IPS-NIHi11 (cell line): Measurements from ENCODE around the gene PPM1L.
"Not testable (repeated sequence)": the region's sequence is repeated elsewhere in the genome, so short reads cannot be mapped to it uniquely, and the experiment has no call there.

Source experiments
- DNase-seq: peaks from one replicate; pipeline ENCODE4 v3.0.0; 2012; ENCODE audit warnings: mixed read lengths, low spot score

The PPM1L gene

GRCh38 chr3:160987982-160988964, 232.2 kb downstream of the PPM1L start:
- no peak for DNase-seq

- DNase-seq, result no peak
Observed at GRCh38 chr3:160990446-160990845, 234.4 kb downstream of the PPM1L start.

- DNase-seq, result no peak
Observed at GRCh38 chr3:160992712-160993111, 236.7 kb downstream of the PPM1L start.

- no peak for DNase-seq
Observed at GRCh38 chr3:160996811-160997210, 240.8 kb downstream of the PPM1L start.

- no peak for DNase-seq
Observed at GRCh38 chr3:160998581-160998980, 242.6 kb downstream of the PPM1L start.

- DNase-seq, result no peak
Observed at GRCh38 chr3:160999274-160999673, 243.2 kb downstream of the PPM1L start.

- no peak for DNase-seq
Observed at GRCh38 chr3:161008086-161008485, 252.1 kb downstream of the PPM1L start.

GRCh38 chr3:161010151-161010550, 254.1 kb downstream of the PPM1L start:
- DNase-seq, result not testable (repeated sequence)

GRCh38 chr3:161014843-161015749, 259.1 kb downstream of the PPM1L start:
- DNase-seq, result no peak

GRCh38 chr3:161016417-161017313, 260.6 kb downstream of the PPM1L start:
- no peak for DNase-seq

- no peak for DNase-seq
Observed at GRCh38 chr3:161017971-161018370, 261.9 kb downstream of the PPM1L start.

GRCh38 chr3:161020256-161020655, 264.2 kb downstream of the PPM1L start:
- DNase-seq, result no peak

- no peak for DNase-seq
Observed at GRCh38 chr3:161025911-161026310, 269.9 kb downstream of the PPM1L start.

GRCh38 chr3:161026612-161027510, 270.8 kb downstream of the PPM1L start:
- DNase-seq, result peak; percentile 23

GRCh38 chr3:161028555-161029153, 272.6 kb downstream of the PPM1L start:
- peak; percentile 52 for DNase-seq

GRCh38 chr3:161031134-161031533, 275.1 kb downstream of the PPM1L start:
- no peak for DNase-seq

- DNase-seq, result not testable (repeated sequence)
Observed at GRCh38 chr3:161034913-161035550, 279.0 kb downstream of the PPM1L start.

GRCh38 chr3:161035711-161036110, 279.7 kb downstream of the PPM1L start:
- DNase-seq, result no peak

- DNase-seq, result no peak
Observed at GRCh38 chr3:161038725-161039124, 282.7 kb downstream of the PPM1L start.
